Measurements from ENCODE around the gene MAMSTR.

MAMSTR gene

DNA sequence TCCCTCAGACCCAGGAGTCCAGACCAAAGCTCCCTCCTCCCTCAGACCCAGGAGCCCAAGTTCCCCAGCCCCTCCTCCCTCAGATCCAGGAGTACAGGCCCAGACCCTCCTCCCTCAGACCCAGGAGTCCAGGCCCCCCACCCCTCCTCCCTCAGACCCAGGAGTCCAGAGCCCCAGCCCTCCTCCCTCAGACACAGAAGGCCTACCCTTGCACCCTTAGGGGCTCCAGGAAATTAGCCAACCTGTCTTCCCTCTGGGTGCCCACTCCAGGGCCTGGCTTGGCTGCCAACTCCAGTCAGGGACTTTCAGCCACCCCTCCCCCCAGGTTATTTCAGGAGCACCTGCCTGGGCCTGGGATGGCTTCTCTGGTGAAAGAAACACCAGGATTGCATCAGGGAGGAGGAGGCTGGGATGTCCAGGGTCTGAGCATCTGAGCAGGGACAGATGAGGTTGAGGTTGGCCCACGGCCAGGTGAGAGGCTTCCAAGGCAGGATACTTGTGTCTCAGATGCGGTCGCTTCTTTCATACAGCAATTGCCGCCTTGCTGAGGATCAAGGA, 35.6 kb upstream of the MAMSTR start, which contains the start of gene FGF21:
Gene FGF21 (plus strand): TSS at position 441 of the 558 bp plus-strand sequence. CDS start 713 bp downstream, outside the sequence.
- H3K36me3 ChIP-seq (ENCODE audit: control insufficient read depth in 2 of 2, insufficient read depth in 1 of 2, low read length in 2 of 2), result no peaks in the 10 kb centered on the region
- ChIA-PET POLR2A (interaction anchor here (0.7 kb wide), 1 partner anchor 8 kb away, joined by 3 read pairs; the partner anchor contains the start of gene IZUMO1), CTCF (interaction anchor here (0.6 to 2.2 kb wide), 7 partner anchors 23 to 488 kb away, joined by 3 to 6 read pairs (median 3); no protein-coding TSS in a partner anchor)
- H3K27ac ChIP-seq (ENCODE audit: extremely low read depth, low read depth, low read length), result peak within 1 kb of the TSS; percentile 54; the same call in 1 of the 2 replicates
- no peak within 1 kb of the TSS for H3K4me3 ChIP-seq (ENCODE audit: low read depth, low read length)
- H3K4me1 ChIP-seq (ENCODE audit: control insufficient read depth, insufficient read depth, low read length), result peaks cover 3% of the 10 kb centered on the region; the same call in 1 of the 2 replicates
- H3K9me3 ChIP-seq (ENCODE audit: control insufficient read depth, insufficient read depth, low read depth, low read length), result no peaks in the 10 kb centered on the region
- TF ChIP-seq HOXD13 (CRISPR knock-in tag; IDR thresholded peaks at IDR 0.05; ENCODE audit: borderline replicate concordance), result peak; percentile 83; the same call in 1 of the 2 replicates
- TF ChIP-seq ZBTB7A (tag by site-specific recombination; IDR thresholded peaks at IDR 0.05; ENCODE audit: low read depth), result no peak
- peak; percentile 86 for TF ChIP-seq IKZF3 (tag by site-specific recombination; IDR thresholded peaks at IDR 0.05)
- TF ChIP-seq ZNF24 (tag by site-specific recombination; IDR thresholded peaks at IDR 0.05), result 0 out of 2 replicates have a peak, but pooled peaks have one; percentile 45
- peak; percentile 69; the same call in 1 of the 2 replicates for TF ChIP-seq ZNF394 (tag by site-specific recombination; IDR thresholded peaks at IDR 0.05; ENCODE audit: borderline replicate concordance)
- TF ChIP-seq, protein P1, sequence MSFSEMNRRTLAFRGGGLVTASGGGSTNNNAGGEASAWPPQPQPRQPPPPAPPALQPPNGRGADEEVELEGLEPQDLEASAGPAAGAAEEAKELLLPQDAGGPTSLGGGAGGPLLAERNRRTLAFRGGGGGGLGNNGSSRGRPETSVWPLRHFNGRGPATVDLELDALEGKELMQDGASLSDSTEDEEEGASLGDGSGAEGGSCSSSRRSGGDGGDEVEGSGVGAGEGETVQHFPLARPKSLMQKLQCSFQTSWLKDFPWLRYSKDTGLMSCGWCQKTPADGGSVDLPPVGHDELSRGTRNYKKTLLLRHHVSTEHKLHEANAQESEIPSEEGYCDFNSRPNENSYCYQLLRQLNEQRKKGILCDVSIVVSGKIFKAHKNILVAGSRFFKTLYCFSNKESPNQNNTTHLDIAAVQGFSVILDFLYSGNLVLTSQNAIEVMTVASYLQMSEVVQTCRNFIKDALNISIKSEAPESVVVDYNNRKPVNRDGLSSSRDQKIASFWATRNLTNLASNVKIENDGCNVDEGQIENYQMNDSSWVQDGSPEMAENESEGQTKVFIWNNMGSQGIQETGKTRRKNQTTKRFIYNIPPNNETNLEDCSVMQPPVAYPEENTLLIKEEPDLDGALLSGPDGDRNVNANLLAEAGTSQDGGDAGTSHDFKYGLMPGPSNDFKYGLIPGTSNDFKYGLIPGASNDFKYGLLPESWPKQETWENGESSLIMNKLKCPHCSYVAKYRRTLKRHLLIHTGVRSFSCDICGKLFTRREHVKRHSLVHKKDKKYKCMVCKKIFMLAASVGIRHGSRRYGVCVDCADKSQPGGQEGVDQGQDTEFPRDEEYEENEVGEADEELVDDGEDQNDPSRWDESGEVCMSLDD (tag by site-specific recombination; IDR thresholded peaks at IDR 0.05), result peak; percentile 25; the same call in 1 of the 2 replicates
- no peak for TF ChIP-seq MZF1 (tag by site-specific recombination; IDR thresholded peaks at IDR 0.05; ENCODE audit: borderline replicate concordance)
- no peak for TF ChIP-seq ZNF341 (tag by site-specific recombination; IDR thresholded peaks at IDR 0.05; ENCODE audit: low read depth)
- TF ChIP-seq ZFP69B (tag by site-specific recombination; IDR thresholded peaks at IDR 0.05), result no peak; the same call in 1 of the 2 replicates
- peak; percentile 68 for TF ChIP-seq ZBTB17 (tag by site-specific recombination; IDR thresholded peaks at IDR 0.05)
- no peak for TF ChIP-seq ZNF664 (tag by site-specific recombination; IDR thresholded peaks at IDR 0.05)
- no peak for TF ChIP-seq ZNF121 (tag by site-specific recombination; IDR thresholded peaks at IDR 0.05)
- TF ChIP-seq ZNF19 (tag by site-specific recombination; IDR thresholded peaks at IDR 0.05; ENCODE audit: low read depth), result no peak
- TF ChIP-seq, protein P2, sequence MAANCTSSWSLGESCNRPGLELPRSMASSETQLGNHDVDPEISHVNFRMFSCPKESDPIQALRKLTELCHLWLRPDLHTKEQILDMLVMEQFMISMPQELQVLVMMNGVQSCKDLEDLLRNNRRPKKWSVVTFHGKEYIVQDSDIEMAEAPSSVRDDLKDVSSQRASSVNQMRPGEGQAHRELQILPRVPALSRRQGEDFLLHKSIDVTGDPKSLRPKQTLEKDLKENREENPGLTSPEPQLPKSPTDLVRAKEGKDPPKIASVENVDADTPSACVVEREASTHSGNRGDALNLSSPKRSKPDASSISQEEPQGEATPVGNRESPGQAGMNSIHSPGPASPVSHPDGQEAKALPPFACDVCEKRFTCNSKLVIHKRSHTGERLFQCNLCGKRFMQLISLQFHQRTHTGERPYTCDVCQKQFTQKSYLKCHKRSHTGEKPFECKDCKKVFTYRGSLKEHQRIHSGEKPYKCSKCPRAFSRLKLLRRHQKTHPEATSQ (tag by site-specific recombination; IDR thresholded peaks at IDR 0.05), result no peak
- TF ChIP-seq ZNF157 (tag by site-specific recombination; IDR thresholded peaks at IDR 0.05), result 0 out of 2 replicates have a peak, but pooled peaks have one; percentile 22
- no peak for TF ChIP-seq KLF10 (tag by site-specific recombination; IDR thresholded peaks at IDR 0.05)
- TF ChIP-seq, protein P3, sequence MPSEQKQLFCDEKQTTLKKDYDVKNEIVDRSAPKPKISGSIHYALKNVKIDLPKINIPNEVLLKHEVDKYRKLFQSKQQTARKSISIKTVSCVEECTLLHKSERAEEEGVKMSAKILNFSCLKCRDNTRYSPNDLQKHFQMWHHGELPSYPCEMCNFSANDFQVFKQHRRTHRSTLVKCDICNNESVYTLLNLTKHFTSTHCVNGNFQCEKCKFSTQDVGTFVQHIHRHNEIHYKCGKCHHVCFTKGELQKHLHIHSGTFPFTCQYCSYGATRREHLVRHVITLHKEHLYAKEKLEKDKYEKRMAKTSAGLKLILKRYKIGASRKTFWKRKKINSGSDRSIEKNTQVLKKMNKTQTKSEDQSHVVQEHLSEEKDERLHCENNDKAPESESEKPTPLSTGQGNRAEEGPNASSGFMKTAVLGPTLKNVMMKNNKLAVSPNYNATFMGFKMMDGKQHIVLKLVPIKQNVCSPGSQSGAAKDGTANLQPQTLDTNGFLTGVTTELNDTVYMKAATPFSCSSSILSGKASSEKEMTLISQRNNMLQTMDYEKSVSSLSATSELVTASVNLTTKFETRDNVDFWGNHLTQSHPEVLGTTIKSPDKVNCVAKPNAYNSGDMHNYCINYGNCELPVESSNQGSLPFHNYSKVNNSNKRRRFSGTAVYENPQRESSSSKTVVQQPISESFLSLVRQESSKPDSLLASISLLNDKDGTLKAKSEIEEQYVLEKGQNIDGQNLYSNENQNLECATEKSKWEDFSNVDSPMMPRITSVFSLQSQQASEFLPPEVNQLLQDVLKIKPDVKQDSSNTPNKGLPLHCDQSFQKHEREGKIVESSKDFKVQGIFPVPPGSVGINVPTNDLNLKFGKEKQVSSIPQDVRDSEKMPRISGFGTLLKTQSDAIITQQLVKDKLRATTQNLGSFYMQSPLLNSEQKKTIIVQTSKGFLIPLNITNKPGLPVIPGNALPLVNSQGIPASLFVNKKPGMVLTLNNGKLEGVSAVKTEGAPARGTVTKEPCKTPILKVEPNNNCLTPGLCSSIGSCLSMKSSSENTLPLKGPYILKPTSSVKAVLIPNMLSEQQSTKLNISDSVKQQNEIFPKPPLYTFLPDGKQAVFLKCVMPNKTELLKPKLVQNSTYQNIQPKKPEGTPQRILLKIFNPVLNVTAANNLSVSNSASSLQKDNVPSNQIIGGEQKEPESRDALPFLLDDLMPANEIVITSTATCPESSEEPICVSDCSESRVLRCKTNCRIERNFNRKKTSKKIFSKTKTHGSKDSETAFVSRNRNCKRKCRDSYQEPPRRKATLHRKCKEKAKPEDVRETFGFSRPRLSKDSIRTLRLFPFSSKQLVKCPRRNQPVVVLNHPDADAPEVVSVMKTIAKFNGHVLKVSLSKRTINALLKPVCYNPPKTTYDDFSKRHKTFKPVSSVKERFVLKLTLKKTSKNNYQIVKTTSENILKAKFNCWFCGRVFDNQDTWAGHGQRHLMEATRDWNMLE (tag by site-specific recombination; conservative IDR thresholded peaks at IDR 0.05; ENCODE audit: low read depth), result 0 out of 2 replicates have a peak, but pooled peaks have one; percentile 31
- TF ChIP-seq SCRT2 (tag by site-specific recombination; IDR thresholded peaks at IDR 0.05), result 0 out of 2 replicates have a peak, but pooled peaks have one; percentile 9
- TF ChIP-seq ZNF776 (tag by site-specific recombination; IDR thresholded peaks at IDR 0.05; ENCODE audit: borderline replicate concordance), result no peak
- TF ChIP-seq ZEB2 (tag by site-specific recombination; IDR thresholded peaks at IDR 0.05), result peak; percentile 48
- TF ChIP-seq, protein P4, sequence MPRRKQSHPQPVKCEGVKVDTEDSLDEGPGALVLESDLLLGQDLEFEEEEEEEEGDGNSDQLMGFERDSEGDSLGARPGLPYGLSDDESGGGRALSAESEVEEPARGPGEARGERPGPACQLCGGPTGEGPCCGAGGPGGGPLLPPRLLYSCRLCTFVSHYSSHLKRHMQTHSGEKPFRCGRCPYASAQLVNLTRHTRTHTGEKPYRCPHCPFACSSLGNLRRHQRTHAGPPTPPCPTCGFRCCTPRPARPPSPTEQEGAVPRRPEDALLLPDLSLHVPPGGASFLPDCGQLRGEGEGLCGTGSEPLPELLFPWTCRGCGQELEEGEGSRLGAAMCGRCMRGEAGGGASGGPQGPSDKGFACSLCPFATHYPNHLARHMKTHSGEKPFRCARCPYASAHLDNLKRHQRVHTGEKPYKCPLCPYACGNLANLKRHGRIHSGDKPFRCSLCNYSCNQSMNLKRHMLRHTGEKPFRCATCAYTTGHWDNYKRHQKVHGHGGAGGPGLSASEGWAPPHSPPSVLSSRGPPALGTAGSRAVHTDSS (tag by site-specific recombination; IDR thresholded peaks at IDR 0.05), result peak; percentile 44; the same call in 1 of the 2 replicates
- TF ChIP-seq ZNF266 (tag by site-specific recombination; IDR thresholded peaks at IDR 0.05; ENCODE audit: low read depth), result no peak
- TF ChIP-seq ZBTB48 (tag by site-specific recombination; IDR thresholded peaks at IDR 0.05), result peak; percentile 49; the same call in 1 of the 2 replicates
- TF ChIP-seq ZNF561 (tag by site-specific recombination; IDR thresholded peaks at IDR 0.05; ENCODE audit: borderline replicate concordance), result 0 out of 2 replicates have a peak, but pooled peaks have one; percentile 40
- peak; percentile 50 for TF ChIP-seq SP3 (tag by site-specific recombination; IDR thresholded peaks at IDR 0.05)
- peak; percentile 44; the same call in 1 of the 2 replicates for TF ChIP-seq ZIC2 (tag by site-specific recombination; IDR thresholded peaks at IDR 0.05)
- TF ChIP-seq, protein P5, sequence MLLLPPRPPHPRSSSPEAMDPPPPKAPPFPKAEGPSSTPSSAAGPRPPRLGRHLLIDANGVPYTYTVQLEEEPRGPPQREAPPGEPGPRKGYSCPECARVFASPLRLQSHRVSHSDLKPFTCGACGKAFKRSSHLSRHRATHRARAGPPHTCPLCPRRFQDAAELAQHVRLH (tag by site-specific recombination; IDR thresholded peaks at IDR 0.05), result 0 out of 2 replicates have a peak, but pooled peaks have one; percentile 13
